HG03432 (cell line): ENCODE results near the gene TESPA1.
"Not testable (repeated sequence)": the region's sequence is repeated elsewhere in the genome, so short reads cannot be mapped to it uniquely, and the experiment has no call there.

Experiments used
- ATAC-seq: cut with Tn5 transposase; IDR thresholded peaks from one replicate; pipeline ENCODE4 v1.9.1; 2021; ENCODE audit warnings: mild to moderate bottlenecking, moderate library complexity; ENCODE audit not compliant: unreplicated experiment

Gene TESPA1

DNA sequence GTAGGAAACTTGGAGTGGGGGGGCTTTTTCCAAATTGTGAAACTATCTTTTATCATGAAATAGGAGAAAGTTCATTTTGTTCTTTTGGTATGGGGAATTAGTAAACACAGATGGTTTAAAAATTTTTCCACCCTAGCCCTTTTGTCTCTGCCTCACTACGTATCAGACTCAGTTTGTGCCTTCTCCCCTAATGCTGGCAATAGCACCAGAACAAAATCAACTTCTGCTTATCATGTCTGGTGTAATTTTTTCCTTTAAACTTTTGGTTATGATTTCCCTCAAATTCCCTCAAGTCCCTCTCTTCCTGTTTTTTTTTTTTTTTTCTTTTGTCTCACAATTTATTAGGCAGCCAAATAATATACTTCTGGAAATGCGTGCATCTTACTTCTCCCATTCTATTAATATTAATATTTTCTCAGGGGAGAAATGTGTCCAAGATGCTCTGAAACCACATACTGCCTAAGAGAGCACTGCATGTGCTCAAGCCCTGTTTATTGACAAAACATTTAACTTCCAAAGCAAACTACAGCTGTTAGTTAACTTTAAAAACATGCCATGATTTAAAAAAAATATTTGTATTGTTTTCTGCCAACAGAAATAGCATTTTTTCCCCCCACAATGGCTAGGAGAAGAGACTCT, 35.4 kb downstream of the TESPA1 start:
- ATAC-seq: no peak

DNA sequence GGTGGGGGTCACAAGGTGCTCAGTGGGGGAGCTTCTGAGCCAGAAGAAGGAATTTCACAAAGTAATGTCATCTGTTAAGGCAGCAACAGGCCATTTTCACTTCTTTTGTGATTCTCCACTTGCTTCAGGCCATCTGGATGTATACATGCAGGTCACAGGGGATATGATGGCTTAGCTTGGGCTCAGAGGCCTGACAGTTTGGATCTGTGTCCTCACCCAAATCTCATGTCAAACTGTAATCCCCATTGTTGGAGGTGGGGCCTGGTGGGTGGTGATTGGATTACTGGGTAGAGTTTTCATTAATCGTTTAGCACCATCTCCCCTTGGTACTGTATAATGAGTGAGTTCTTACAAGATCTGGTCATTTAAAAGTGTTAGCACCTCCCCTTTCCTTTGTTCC, 36.4 kb downstream of the TESPA1 start:
- no peak for ATAC-seq

DNA sequence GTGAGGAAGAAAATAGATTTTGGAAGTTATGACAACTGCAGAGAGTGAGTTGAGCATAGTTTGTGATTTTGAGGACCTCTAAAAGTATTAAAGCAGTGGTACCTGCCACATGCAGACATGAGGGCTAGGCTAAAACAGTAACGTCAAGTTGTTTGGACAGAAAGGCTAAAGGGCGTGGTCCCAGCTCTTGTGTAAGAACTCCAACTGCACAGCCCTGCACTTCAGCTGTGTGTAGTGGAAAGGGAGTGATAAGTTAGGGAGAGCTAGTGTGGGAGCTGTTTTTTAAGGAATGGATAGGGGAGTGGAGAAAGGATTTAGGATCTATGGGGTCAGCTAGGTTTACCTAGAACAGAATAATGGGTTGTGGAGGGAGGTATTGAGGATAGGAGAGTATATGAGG, 39.5 kb downstream of the TESPA1 start:
- no peak for ATAC-seq

DNA sequence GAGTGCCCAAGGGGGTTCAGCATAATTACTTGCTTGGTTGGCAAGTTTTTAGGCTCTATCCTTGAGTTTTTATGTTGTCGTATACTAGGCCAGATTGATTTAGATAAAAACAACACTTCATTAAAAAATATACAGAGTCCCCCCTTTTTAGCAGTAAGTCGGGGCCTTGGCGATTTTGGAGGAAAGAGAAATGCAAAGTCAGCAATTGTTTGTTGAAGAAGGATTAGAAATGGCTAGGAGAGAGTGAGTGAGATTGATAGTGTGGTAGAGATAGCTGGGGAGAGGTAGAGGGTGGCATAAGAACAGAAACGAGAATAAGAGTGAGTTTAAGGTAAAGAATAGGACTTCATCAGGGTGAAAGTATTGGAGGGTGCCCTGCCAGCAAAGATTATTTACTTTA, 41.3 kb downstream of the TESPA1 start:
- not testable (repeated sequence) for ATAC-seq

DNA sequence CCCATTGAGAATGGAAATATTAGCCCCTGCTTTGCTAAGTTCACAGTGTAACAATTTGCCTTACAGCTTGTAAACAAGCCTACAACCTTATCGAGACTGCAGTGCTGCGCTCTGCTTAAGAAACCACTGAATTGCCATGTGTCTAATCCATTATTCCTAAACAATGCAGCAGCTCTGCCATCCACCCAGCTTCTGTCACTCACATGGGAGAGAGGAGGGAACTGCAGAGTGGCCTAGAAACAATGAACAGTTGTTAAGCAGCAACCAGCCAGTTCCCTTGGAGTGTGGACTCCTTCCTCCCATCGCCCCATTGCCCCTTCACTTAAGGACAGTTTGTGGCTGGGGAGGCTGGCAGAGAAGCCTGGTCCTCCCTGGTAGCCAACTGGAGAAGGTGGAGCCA, 42.9 kb downstream of the TESPA1 start:
- ATAC-seq: no peak

DNA sequence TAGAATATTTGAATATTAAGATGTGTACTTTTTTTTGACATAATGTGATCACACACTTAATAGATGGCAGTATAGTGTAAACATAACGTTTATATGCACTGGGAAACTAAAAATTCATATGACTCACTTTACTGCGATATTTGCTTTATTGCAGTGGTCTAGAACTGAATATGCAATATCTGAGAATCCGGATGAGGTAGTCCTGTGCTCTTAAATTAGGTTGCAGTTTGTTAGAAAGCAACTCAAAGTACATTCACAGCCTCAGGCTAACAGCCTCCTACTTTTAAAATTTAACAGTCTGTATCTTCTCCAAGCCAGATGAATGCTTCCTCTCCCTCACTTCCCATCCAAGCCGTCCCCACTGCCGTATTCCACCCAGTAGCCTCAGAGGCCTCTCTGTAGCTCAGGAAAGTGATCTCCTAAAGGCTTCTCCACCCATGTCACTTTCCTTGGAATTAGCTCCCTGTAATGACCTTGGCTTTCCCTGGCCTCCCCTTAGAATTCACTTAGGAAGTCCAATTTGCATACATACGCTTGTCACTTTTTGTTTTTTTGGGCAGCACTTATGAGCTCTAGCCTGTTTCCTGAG, 43.7 kb downstream of the TESPA1 start:
- ATAC-seq: no peak

DNA sequence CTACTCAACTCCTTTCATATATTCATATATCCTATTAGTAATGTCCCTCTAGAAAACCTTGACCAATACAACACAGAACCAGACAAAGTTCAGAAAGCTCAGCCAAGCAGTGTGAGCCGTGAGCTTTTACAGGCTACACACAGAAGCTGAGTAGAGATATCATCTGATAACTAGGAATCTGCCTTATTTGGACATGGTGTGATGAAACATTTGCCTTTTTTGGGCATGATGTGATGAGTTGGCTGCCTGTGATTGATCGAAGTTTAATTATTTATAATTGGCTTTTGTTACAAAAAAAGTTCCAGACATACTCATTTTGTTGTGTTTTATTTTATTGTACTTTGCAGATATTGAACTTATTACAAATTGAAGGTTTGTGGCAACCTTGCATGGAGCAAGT, 46.6 kb downstream of the TESPA1 start:
- ATAC-seq: no peak

DNA sequence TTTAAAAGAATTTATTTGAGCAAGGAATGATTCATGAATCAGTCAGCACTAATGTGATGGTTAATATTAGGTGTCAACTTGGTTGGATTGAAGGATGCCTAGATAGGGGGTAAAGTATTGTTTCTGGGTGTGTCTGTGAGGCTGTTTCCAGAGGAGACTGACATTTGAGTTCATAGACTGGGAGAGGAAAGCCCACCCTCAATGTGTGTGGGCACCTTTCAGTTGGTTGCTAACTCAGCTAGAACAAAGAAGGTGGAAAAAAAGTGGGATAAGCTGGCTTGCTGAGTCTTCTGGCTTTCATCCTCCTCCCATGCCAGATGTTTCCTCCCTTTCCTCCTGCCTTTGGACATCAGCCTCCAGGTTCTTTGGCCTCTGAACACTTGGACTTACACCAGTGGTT, 47.2 kb downstream of the TESPA1 start:
- no peak for ATAC-seq

DNA sequence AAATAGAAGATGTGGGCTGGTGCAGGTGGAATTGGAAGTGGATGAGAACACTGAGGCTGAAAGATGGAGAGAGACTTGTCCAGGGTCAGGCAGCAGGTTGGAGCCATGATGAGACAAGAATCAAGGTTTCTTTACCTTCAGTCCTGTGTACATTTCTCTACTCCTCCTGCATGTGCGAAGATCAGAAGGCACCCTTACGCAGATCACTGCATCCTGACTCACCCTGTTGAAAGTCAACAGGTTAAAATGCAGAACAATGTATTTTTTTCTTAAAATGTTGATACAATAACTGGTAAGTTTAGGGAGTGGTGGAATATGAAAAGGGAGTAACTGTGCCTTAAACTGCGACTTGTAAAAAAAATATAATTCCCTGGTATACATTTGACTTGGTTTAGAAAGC, 47.8 kb downstream of the TESPA1 start:
- no peak for ATAC-seq

DNA sequence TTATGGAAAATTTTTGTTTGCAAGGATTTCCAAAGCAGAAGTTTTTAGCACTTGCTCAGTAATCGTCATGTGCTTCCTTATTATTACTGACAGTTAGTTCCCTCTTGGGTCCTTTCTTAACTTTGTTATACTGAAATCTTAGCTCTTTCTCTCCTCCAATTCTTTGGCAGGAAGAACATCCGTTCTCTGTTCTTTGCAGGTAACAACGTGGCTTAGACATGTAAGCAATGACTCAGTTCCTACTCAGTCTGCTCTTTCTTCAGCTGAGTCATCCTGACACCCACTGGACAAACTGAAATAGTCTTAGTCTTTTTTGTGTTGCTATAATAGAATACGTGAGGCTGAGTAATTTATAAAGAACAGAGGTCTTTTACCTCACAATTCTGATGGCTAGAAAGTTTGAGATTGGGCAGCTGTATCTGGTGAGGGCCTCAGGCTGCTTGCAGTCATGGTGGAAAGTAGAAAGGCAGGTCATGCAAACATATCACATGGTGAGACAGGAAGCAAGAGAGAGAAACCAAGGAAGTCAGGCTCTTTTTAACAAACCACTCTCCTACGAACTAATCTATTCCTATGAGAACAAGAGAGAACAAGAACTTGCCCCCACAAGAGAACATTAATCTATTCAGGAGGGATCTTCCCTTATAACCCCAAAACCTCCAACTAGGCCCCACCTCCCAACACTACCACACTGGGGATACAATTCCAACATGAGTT, 49.2 kb downstream of the TESPA1 start:
- ATAC-seq: peak; percentile 99

DNA sequence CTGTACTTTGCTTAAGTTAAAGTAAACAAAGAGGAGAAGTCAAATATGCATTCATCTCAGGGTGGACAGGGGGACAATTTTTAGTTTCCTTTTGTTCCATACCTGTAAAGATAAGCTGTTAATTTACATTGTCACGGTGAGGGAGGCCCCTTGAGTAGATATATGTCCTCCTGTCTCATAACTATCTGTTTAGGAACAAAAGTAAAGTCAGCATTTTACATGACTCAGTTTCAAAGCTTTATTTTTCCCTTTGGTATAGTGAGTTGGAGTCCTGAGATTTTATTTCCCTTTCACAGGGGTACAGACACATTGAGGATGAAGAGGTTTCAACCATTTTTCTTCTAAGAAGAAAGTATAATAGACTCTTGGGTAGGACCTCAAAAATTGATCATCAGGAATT, 50.1 kb downstream of the TESPA1 start:
- ATAC-seq: no peak

DNA sequence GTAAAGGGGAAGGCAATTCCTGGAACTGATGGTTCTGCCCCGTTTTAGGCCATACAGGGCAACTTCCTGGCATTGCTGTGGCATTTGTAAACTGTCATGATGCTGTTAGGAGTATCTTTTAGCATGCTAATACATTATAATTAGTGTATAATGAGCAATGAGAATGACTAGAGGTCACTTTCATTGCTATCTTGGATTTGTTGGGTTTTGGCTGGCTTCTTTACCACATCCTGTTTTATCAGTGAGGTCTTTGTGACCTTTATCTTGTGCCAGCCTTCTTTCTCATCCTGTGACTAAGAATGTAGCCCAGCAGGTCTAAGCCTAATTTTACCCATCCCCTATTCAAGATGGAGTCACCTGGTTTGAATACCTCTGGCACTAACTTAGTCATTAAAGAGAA, 51.2 kb downstream of the TESPA1 start:
- peak; percentile 39 for ATAC-seq

DNA sequence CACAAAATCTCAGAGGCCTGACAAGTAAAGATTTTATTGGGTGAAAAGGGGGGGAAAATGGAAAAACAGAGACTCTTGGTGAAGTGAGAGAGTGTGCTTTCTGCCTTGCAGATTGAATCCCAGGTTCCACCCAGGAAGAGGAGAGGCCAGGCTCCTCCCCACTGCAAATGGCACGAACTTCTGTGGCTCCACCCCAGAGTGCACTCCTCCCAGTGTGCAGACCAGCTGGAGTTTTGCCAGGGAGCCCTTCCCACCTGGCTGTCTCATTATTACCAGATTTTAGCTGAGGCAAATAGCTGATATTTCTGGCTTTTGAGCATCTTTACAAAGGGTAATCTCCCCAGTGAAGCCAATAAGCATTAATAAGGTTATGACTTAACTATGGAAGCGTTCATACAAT, 51.9 kb downstream of the TESPA1 start:
- ATAC-seq: no peak

DNA sequence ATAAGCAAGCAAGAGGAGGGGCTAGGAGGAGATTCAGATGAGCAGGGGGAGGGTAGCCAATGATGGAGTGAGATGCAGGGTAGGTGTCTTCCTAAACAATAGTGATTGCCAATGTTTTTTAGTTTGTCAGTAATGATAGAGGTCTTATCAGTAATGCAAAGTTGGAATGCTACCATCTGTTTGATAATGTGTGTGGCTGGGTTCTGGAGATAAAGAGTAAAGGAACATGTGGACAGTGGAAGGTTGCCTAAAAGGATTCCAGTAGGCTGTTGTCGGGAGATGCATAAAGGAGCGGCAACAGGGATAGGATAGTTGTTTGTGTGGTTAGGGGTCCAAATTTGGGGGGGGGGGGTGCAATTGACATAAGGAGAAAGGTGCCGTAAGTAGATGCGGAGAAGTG, 52.5 kb downstream of the TESPA1 start:
- no peak for ATAC-seq

DNA sequence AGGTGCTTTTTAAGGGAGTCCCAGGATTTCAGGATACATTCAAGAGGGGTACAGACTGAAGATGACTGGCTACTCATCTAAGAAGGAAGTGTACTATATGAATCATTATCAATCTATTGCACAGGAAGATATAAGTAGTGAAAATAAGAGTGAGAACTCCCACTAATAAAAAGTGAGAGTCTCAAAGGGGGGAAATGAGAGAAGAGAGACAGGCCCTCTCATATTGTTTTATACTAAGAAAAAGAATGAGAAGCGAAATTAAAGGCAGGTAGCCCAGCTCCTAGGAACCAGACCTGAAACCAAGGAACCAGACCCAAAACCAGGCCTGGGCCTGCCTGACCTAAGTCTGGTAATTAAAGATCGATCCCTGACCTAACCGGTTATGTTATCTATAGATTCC, 54.6 kb downstream of the TESPA1 start:
- ATAC-seq: no peak

DNA sequence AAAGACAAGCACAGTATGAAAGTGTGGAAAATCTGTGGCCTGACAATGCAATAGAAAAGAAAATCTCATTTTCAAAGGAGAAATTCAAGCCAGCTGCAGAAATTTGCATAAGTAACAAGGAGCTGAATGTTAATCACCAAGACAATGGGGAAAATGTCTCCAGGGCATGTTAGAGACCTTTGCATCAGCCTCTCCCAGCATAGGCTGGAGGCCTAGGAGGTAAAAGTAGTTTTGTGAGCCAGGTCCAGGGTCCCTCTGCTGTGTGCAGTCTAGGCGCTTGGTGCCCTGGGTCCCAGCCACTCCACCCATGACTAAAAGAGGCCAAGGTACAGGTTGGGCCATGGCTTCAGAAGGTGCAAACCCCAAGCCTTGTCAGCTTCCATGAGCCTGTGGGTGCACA, 58.3 kb downstream of the TESPA1 start:
- ATAC-seq: no peak

DNA sequence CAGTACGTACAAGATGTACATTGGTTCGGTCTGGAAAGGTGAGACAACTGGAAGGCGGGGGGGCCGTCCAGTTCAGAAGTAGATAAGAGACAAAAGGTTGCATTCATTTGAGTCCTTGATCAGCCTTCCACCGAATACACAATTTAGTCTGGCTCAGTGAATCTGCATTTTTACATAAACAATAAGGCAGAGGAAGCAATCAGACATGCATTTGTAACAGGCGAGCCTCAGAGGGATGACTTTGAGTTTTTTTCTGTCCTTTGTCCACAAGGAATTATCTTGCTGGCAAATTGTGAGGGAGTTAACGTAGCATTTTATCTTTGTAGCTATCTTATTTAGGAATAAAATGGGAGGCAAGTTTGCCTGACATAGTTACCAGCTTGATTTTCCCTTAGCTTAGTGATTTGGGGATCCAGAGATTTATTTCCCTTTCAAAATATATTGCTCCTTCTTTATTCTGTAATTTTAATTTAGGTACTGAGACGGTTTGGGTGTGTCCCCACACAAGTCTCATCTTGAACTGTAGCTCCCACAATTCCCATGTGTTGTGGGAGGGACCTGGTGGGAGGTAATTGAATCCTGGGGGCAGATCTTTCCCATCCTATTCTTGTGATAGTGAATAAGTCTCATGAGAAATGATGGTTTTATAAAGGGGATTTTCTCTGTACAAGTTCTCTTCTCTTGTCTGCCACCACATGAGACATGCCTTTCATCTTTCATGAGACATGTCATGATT, 59.4 kb downstream of the TESPA1 start:
- ATAC-seq: no peak

DNA sequence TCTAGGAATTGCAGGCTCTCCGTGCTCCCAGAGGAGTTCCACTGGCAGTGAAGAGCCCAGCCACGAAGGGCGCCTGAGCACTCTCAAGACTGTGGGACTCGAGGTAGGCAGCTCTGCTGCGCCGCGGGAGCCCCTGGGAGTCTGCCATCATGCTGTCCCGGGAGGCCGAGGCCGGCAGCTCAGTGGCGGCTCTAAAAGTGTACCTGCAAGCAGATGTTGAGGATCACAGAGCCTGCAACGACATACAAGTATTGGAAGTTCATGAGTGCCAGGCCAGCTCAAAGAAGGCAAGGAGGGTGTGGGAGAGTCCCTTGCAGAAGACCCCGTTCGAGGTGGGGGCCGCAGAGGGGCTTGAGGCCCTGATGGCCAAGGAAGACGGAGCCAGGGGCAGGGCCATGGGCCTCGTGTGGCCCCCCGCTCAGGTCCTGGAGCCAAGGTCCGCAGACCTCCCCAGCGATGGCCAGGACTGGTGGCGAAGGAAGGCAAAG, 67.5 kb downstream of the TESPA1 start:
- no peak for ATAC-seq
